Measurements from ENCODE around the gene VWA5B1. TPM values are rescaled to one million over a fixed set of nuclear protein-coding genes. Genes with fewer than 3 reads are reported as not detected.

The VWA5B1 gene
- under 1 TPM; 0.22 to 0.43 TPM for total RNA-seq

GRCh38 chr1:20290624-20291597 lies at the start of gene VWA5B1:
VWA5B1 (plus strand) TSS chr1:20290875; CDS start chr1:20310602, 19,727 bp downstream.
- Histone ChIP-seq H3K27ac (no peak within 1 kb of the TSS), H3K9me3 (no peaks in the 10 kb centered on the region), H3K4me3 (peak within 1 kb of the TSS in 1 of 2 donors; percentile 17), H3K4me1 (peaks cover 0 to 4% of the 10 kb centered on the region in 2 donors), H3K36me3 (no peaks in the 10 kb centered on the region), H3K27me3 (peaks cover 0 to 3% of the 10 kb centered on the region in 2 donors)
- TF ChIP-seq CTCF (IDR thresholded peaks at IDR 0.05): no peak
- no peak for DNase-seq (ENCODE audit: low spot score)

GRCh38 chr1:20242890-20243479 lies 47.7 kb upstream of the VWA5B1 start:
- no peak for TF ChIP-seq CTCF (IDR thresholded peaks at IDR 0.05)
- DNase-seq (ENCODE audit: low spot score): no peak
- H3K9me3 ChIP-seq: no peaks in the 10 kb centered on the region
- H3K36me3 ChIP-seq: no peaks in the 10 kb centered on the region
- no peaks in the 10 kb centered on the region for H3K4me1 ChIP-seq
- H3K4me3 ChIP-seq: no peak overlapping the region
- no peak overlapping the region for H3K27ac ChIP-seq
- no peaks in the 10 kb centered on the region for H3K27me3 ChIP-seq

- no peak for DNase-seq (ENCODE audit: low spot score)
- TF ChIP-seq CTCF (IDR thresholded peaks at IDR 0.05): no peak
- no peaks in the 10 kb centered on the region for H3K36me3 ChIP-seq
- no peak overlapping the region for H3K4me3 ChIP-seq
- H3K27me3 ChIP-seq: no peaks in the 10 kb centered on the region
- no peak overlapping the region for H3K27ac ChIP-seq
- no peaks in the 10 kb centered on the region for H3K4me1 ChIP-seq
- no peaks in the 10 kb centered on the region for H3K9me3 ChIP-seq
Observed at GRCh38 chr1:20248971-20249612, 41.6 kb upstream of the VWA5B1 start.

GRCh38 chr1:20250340-20250989 lies 40.2 kb upstream of the VWA5B1 start:
- Histone ChIP-seq H3K4me1 (no peaks in the 10 kb centered on the region), H3K9me3 (no peaks in the 10 kb centered on the region), H3K4me3 (no peak overlapping the region), H3K36me3 (no peaks in the 10 kb centered on the region), H3K27ac (no peak overlapping the region), H3K27me3 (no peaks in the 10 kb centered on the region)
- no peak for DNase-seq (ENCODE audit: low spot score)
- TF ChIP-seq CTCF (IDR thresholded peaks at IDR 0.05): no peak

GRCh38 chr1:20252587-20252986 lies 38.1 kb upstream of the VWA5B1 start:
- no peaks in the 10 kb centered on the region for H3K4me1 ChIP-seq
- TF ChIP-seq CTCF (IDR thresholded peaks at IDR 0.05): no peak
- H3K4me3 ChIP-seq: no peak overlapping the region
- H3K27me3 ChIP-seq: no peaks in the 10 kb centered on the region
- no peaks in the 10 kb centered on the region for H3K36me3 ChIP-seq
- H3K27ac ChIP-seq: no peak overlapping the region
- DNase-seq (ENCODE audit: low spot score): no peak
- H3K9me3 ChIP-seq: no peaks in the 10 kb centered on the region
